ENCODE results near the gene SERGEF. TPM values are rescaled to one million over a fixed set of nuclear protein-coding genes. Genes with fewer than 3 reads are reported as not detected.

The SERGEF gene
- total RNA-seq, 6 experiments from 2014 or later: 13.5 to 19.3 (median 17.7) TPM

DNA sequence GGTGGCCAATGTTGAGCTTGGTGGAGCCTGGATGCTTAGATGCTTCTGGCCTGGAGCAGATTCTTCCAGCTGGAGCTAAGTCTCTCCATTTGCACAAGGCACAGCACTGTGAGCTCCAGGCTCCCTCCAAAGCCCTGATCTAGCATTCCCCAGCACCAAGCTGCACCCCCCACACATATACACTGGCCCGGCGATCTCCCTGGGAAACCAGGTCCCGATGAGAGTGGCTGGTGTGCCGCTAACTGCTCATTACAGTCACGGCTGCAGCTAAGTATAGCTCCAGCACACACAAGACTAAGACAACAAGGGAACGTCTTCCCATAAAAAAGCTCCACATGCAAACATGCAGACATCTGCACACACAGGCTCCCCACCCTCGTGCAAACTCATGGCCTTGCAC, 260.7 kb downstream of the SERGEF start:
- no peaks in the 10 kb centered on the region for H3K9me3 Mint-ChIP-seq
- H3K4me1 Mint-ChIP-seq (ENCODE audit: low read depth): no peaks in the 10 kb centered on the region
- H3K4me3 Mint-ChIP-seq: no peak overlapping the region
- peaks cover 35% of the 10 kb centered on the region for H3K27me3 Mint-ChIP-seq (ENCODE audit: insufficient read depth)
- no peak for DNase-seq
- TF ChIP-seq, protein P1, sequence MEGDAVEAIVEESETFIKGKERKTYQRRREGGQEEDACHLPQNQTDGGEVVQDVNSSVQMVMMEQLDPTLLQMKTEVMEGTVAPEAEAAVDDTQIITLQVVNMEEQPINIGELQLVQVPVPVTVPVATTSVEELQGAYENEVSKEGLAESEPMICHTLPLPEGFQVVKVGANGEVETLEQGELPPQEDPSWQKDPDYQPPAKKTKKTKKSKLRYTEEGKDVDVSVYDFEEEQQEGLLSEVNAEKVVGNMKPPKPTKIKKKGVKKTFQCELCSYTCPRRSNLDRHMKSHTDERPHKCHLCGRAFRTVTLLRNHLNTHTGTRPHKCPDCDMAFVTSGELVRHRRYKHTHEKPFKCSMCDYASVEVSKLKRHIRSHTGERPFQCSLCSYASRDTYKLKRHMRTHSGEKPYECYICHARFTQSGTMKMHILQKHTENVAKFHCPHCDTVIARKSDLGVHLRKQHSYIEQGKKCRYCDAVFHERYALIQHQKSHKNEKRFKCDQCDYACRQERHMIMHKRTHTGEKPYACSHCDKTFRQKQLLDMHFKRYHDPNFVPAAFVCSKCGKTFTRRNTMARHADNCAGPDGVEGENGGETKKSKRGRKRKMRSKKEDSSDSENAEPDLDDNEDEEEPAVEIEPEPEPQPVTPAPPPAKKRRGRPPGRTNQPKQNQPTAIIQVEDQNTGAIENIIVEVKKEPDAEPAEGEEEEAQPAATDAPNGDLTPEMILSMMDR (IDR thresholded peaks at IDR 0.05): no peak
- H3K36me3 Mint-ChIP-seq (ENCODE audit: low read depth): no peaks in the 10 kb centered on the region
- H3K27ac Mint-ChIP-seq: no peak overlapping the region

DNA sequence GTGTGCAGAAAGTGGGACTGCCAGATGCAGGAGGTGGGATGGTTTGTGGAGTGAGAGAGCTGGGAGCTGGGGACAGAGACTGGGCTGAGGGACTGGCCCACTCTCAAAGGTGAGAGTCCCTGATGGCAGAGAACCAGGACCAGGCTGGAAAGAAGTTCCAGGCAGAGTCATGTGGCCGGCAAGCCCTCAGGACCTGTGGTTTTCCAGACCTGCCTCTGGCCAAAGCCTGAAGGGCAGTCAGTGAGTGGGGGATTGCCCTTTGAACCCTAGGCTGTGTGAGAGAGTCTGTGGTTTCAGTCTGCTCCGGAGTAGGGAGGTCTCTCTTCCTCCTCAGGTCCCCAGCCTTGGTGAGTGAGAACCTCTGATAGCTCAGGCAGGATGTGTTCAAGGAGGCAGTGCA, 261.3 kb downstream of the SERGEF start:
- no peaks in the 10 kb centered on the region for H3K9me3 Mint-ChIP-seq
- DNase-seq: no peak
- no peak overlapping the region for H3K27ac Mint-ChIP-seq
- H3K27me3 Mint-ChIP-seq (ENCODE audit: insufficient read depth): peaks cover 35% of the 10 kb centered on the region
- H3K4me1 Mint-ChIP-seq (ENCODE audit: low read depth): no peaks in the 10 kb centered on the region
- no peaks in the 10 kb centered on the region for H3K36me3 Mint-ChIP-seq (ENCODE audit: low read depth)
- H3K4me3 Mint-ChIP-seq: no peak overlapping the region
- TF ChIP-seq, protein P1 (IDR thresholded peaks at IDR 0.05): no peak

DNA sequence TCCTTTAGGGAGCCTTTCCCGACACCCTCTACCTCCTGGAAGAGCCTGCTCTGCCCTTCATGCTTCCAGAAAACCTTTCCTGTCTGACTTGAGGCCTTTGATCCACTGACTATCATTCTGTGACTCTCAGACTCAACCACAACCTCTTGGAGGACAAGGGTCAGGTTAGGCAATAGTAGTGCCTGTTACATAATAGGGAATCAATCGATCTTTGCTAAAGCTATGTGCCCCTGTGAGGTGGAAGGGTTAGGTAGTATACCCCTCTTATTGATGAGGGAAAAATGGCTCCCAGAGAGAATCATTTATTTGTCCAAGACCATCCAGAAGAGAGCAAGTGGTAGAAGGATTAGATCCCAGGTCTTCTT, 262.1 kb downstream of the SERGEF start:
- Mint-ChIP-seq H3K4me3 (no peak overlapping the region), H3K4me1 (ENCODE audit: low read depth) (no peaks in the 10 kb centered on the region), H3K9me3 (no peaks in the 10 kb centered on the region), H3K27ac (no peak overlapping the region), H3K36me3 (ENCODE audit: low read depth) (no peaks in the 10 kb centered on the region), H3K27me3 (ENCODE audit: insufficient read depth) (peaks cover 37% of the 10 kb centered on the region)
- no peak for DNase-seq
- TF ChIP-seq, protein P1 (IDR thresholded peaks at IDR 0.05): no peak

DNA sequence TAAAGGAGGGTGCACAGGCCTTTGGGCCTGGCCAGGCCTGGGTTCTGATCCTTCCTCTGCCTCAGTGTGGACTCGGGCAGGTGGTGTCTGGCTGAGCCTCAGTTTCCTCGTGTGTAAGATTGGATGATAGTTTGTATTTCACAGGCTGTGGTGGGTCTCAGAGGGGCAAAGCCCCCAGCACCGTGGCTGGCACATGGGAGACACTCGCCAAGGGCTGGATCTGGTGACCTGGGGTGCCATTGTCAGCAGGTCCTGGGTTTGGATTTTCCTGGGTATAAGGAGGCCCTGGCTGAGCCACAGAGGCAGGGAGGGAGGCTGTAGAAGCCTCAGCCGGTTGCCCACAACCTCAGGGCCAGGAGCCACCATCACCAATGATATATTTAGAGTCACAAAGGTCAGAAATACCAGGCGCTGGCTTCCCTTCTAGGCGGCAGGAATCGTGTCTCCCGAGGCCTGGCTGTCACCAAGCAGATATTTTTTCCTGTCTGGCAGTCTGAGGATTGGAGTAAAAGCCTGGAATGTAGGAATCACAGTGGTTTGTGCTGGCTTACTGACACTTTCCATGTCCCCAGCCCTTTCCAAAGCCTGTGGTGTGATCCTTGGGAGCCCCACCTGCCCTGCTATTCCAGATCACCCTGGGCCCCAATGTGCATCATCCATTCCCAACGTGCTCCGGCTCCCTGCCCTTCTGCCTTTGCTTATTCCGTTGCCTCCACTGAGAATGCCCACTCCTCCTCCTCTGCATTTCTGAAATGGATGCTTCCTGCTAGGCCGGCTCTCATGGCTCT, 262.6 kb downstream of the SERGEF start:
- no peak for DNase-seq
- Mint-ChIP-seq H3K9me3 (no peaks in the 10 kb centered on the region), H3K4me1 (ENCODE audit: low read depth) (no peaks in the 10 kb centered on the region), H3K4me3 (no peak overlapping the region), H3K36me3 (ENCODE audit: low read depth) (no peaks in the 10 kb centered on the region), H3K27ac (no peak overlapping the region), H3K27me3 (ENCODE audit: insufficient read depth) (peaks cover 35% of the 10 kb centered on the region)
- TF ChIP-seq, protein P1 (IDR thresholded peaks at IDR 0.05): no peak

DNA sequence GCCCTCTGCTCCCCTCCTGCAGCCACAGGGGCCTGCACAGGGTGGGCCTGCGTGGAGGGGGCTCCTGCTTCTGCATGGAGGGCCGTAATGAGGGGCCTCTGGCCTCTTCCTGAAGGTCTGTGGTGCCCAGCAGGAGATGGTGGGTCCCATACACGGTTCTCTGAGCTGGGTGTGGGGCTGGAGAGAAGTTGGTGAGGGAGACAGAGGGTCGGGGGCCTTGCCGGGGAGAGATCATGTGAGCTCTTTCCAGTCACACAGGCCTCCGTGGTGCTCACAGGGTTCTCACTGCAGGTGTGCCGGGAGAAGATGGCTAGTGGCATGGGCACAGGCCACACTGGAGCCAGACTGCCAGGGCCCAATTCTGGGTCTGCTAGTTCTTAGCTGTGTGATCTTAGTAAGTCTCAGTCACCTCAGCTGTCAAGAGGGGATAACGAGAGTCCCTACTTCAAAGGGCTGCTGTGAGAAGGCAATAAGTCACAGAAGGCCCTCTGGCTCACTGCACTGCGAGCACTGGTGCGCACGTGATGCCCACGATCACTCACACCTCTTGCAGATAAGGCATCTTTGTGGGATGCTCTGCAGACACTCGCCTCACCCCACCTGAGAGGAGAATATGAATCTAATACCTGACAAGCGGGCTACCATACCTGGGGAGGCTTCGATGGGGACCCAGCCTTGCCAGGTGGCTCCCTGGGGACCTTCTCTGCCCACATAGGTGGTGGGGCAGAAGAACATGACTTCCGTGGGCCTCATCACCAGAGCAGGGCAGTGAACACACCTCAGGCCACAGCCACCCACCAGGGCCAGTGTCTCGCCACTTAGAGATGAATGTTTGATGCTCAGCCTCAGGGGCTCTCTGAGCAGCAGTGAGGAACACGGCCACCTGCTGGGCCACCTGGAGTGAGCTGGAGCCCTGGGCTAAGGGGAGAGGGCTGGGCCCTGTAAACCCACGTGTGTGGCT, 263.8 kb downstream of the SERGEF start:
- H3K27ac Mint-ChIP-seq: no peak overlapping the region
- peaks cover 5% of the 10 kb centered on the region for H3K4me1 Mint-ChIP-seq (ENCODE audit: low read depth)
- no peak overlapping the region for H3K4me3 Mint-ChIP-seq
- DNase-seq: no peak
- no peaks in the 10 kb centered on the region for H3K36me3 Mint-ChIP-seq (ENCODE audit: low read depth)
- H3K9me3 Mint-ChIP-seq: no peaks in the 10 kb centered on the region
- TF ChIP-seq, protein P1 (IDR thresholded peaks at IDR 0.05): no peak
- H3K27me3 Mint-ChIP-seq (ENCODE audit: insufficient read depth): peaks cover 38% of the 10 kb centered on the region

All from HFFc6 (cell line).